ENCODE results near the gene GLYR1. TPM values are rescaled to one million over a fixed set of nuclear protein-coding genes. Genes with fewer than 3 reads are reported as not detected.

The GLYR1 gene
- total and polyA plus RNA-seq, 2 donors (not counting 1 experiment from before 2014, with no cell fraction given) = 34.0 to 137 TPM

- Histone ChIP-seq H3K9me3 (ENCODE audit: control extremely low read depth in 1 of 3, control insufficient read depth in 2 of 3, insufficient read depth in 1 of 3, low read length in 2 of 3) (no peaks in the 10 kb centered on the region), H3K9ac (ENCODE audit: low read length) (no peak overlapping the region), H3K4me2 (replicated peaks; ENCODE audit: low read depth, low read length, poor library complexity, severe bottlenecking) (no peak overlapping the region), H2AFZ (ENCODE audit: insufficient read depth, low read depth, low read length, poor library complexity, severe bottlenecking) (no peak overlapping the region), H3K4me3 (ENCODE audit: control extremely low read depth in 1 of 5, extremely low read depth in 1 of 5, insufficient read depth in 1 of 5, low read depth in 2 of 5, low read length in 4 of 5) (no peak overlapping the region), H3K79me2 (ENCODE audit: control insufficient read depth, insufficient read depth, low read length) (no peaks in the 10 kb centered on the region), H3K27me3 (replicated peaks in 1 of 4; ENCODE audit: control extremely low read depth in 1 of 4, control insufficient read depth in 3 of 4, insufficient read depth in 4 of 4, low read length in 3 of 4) (no peaks in the 10 kb centered on the region), H3K27ac (ENCODE audit: low read length in 2 of 2) (no peak overlapping the region), H4K20me1 (ENCODE audit: control insufficient read depth, insufficient read depth, low read length, poor library complexity, severe bottlenecking) (no peaks in the 10 kb centered on the region), H3K36me3 (replicated peaks in 1 of 2; ENCODE audit: control extremely low read depth in 1 of 2, control insufficient read depth in 1 of 2, extremely low read depth in 1 of 2, insufficient read depth in 2 of 2, low read length in 1 of 2) (no peaks in the 10 kb centered on the region), H3K4me1 (ENCODE audit: control insufficient read depth in 2 of 2, insufficient read depth in 2 of 2, low read length in 2 of 2) (no peaks in the 10 kb centered on the region)
- DNase-seq (no peak), ATAC-seq (ENCODE audit: low read depth) (no peak)
- WGBS (ENCODE audit: insufficient coverage) = 87% methylated on average over 12 of the region's 16 CpGs
- ChIA-PET CTCF (no interaction called here), POLR2A (no interaction called here)
- no peak overlapping the region for H3K4me3 Mint-ChIP-seq
- intact Hi-C loops (cut with micrococcal nuclease) = no loop called here
- TF ChIP-seq EZH2 (IDR thresholded peaks at IDR 0.05; ENCODE audit: borderline replicate concordance, insufficient read depth, low read depth, low read length, poor library complexity, severe bottlenecking) = no peak
- TF ChIP-seq, protein P1, sequence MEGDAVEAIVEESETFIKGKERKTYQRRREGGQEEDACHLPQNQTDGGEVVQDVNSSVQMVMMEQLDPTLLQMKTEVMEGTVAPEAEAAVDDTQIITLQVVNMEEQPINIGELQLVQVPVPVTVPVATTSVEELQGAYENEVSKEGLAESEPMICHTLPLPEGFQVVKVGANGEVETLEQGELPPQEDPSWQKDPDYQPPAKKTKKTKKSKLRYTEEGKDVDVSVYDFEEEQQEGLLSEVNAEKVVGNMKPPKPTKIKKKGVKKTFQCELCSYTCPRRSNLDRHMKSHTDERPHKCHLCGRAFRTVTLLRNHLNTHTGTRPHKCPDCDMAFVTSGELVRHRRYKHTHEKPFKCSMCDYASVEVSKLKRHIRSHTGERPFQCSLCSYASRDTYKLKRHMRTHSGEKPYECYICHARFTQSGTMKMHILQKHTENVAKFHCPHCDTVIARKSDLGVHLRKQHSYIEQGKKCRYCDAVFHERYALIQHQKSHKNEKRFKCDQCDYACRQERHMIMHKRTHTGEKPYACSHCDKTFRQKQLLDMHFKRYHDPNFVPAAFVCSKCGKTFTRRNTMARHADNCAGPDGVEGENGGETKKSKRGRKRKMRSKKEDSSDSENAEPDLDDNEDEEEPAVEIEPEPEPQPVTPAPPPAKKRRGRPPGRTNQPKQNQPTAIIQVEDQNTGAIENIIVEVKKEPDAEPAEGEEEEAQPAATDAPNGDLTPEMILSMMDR (IDR thresholded peaks at IDR 0.05) = no peak
- H3K27me3 Mint-ChIP-seq = no peaks in the 10 kb centered on the region
- peaks cover 1% of the 10 kb centered on the region for H3K4me1 Mint-ChIP-seq
- H3K27ac Mint-ChIP-seq = no peak overlapping the region
- H3K9me3 Mint-ChIP-seq (ENCODE audit: insufficient read depth) = no peaks in the 10 kb centered on the region
Measured at GRCh38 chr16:4783951-4784336, 63.1 kb downstream of the GLYR1 start.

DNA sequence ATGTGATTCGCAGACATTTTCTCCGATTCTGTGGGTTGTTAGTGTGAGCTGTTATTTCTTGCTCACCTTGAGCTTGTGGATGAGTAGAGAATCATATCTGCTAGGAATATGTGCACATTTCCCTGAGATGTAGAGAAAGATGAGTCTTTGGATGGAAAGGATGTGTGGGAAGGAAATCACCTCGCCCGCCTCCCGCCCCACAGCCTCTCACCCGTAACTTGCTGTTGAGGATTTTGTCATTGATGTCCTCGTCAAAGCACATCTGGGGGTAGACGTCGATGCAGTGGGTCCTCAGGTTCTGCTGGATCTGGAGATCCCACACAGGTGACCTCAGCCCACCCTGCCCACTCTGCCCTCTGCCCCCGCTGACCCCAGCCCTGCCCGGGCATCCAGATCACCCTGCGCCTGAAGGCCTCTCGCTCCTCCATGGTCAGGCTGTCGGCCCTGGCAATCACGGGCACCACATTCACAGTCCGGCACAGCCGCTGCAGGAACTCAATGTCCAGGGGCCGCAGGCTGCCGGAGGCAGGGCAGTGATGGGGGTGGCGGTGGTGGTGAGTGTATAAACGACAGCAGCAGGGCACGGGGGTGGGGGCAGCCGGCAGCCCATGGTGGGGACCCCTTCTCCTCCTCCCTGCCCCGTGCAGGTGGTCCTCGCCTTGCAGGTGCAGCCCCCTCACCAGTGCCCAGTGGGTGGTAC, 63.7 kb downstream of the GLYR1 start:
- no peak overlapping the region for H3K4me3 ChIP-seq (ENCODE audit: control extremely low read depth in 1 of 5, extremely low read depth in 1 of 5, insufficient read depth in 1 of 5, low read depth in 2 of 5, low read length in 4 of 5)
- no peaks in the 10 kb centered on the region for H4K20me1 ChIP-seq (ENCODE audit: control insufficient read depth, insufficient read depth, low read length, poor library complexity, severe bottlenecking)
- no peak overlapping the region for H3K27ac ChIP-seq (ENCODE audit: low read length in 2 of 2)
- WGBS (ENCODE audit: insufficient coverage) = 96% methylated on average over 19 of the region's 25 CpGs
- ATAC-seq (ENCODE audit: low read depth) = no peak
- Mint-ChIP-seq H3K27me3 (no peaks in the 10 kb centered on the region), H3K4me3 (no peak overlapping the region), H3K27ac (no peak overlapping the region), H3K9me3 (ENCODE audit: insufficient read depth) (no peaks in the 10 kb centered on the region), H3K4me1 (peaks cover 1% of the 10 kb centered on the region)
- H3K36me3 ChIP-seq (replicated peaks in 1 of 2; ENCODE audit: control extremely low read depth in 1 of 2, control insufficient read depth in 1 of 2, extremely low read depth in 1 of 2, insufficient read depth in 2 of 2, low read length in 1 of 2) = no peaks in the 10 kb centered on the region
- ChIA-PET POLR2A (no interaction called here), CTCF (no interaction called here)
- no peak overlapping the region for H3K9ac ChIP-seq (ENCODE audit: low read length)
- no peaks in the 10 kb centered on the region for H3K4me1 ChIP-seq (ENCODE audit: control insufficient read depth in 2 of 2, insufficient read depth in 2 of 2, low read length in 2 of 2)
- H3K9me3 ChIP-seq (ENCODE audit: control extremely low read depth in 1 of 3, control insufficient read depth in 2 of 3, insufficient read depth in 1 of 3, low read length in 2 of 3) = no peaks in the 10 kb centered on the region
- no peak for TF ChIP-seq EZH2 (IDR thresholded peaks at IDR 0.05; ENCODE audit: borderline replicate concordance, insufficient read depth, low read depth, low read length, poor library complexity, severe bottlenecking)
- TF ChIP-seq, protein P1 (IDR thresholded peaks at IDR 0.05) = no peak
- intact Hi-C loops (cut with micrococcal nuclease) = no loop called here
- H3K27me3 ChIP-seq (replicated peaks in 1 of 4; ENCODE audit: control extremely low read depth in 1 of 4, control insufficient read depth in 3 of 4, insufficient read depth in 4 of 4, low read length in 3 of 4) = no peaks in the 10 kb centered on the region
- H3K79me2 ChIP-seq (ENCODE audit: control insufficient read depth, insufficient read depth, low read length) = no peaks in the 10 kb centered on the region
- H2AFZ ChIP-seq (ENCODE audit: insufficient read depth, low read depth, low read length, poor library complexity, severe bottlenecking) = no peak overlapping the region
- no peak overlapping the region for H3K4me2 ChIP-seq (replicated peaks; ENCODE audit: low read depth, low read length, poor library complexity, severe bottlenecking)
- no peak for DNase-seq

Measured in B cell (primary cell).